ENCODE results near the gene CHODL. TPM values are rescaled to one million over a fixed set of nuclear protein-coding genes. Genes with fewer than 3 reads are reported as not detected.

CHODL gene
- polyA plus RNA-seq (2011; rRNA removed) (0.05 TPM in 2 replicates), polyA minus RNA-seq (2011; rRNA and poly(A)+ RNA removed) (not detected in 2 replicates)

GRCh38 chr21:18244671-18245463, at the start of gene CHODL:
CHODL (plus strand) TSS chr21:18244833; CDS start chr21:18245224, 391 bp downstream.
- H3K27me3 ChIP-seq (ENCODE audit: control insufficient read depth, insufficient read depth, low read length), result no peaks in the 10 kb centered on the region
- no peak for DNase-seq (ENCODE audit: low read depth, low spot score)
- ChIA-PET CTCF (no interaction called here), POLR2A (no interaction called here)
- no peak for TF ChIP-seq CTCF (IDR thresholded peaks at IDR 0.05; ENCODE audit: low read depth, low read length)
- H3K9me3 ChIP-seq (ENCODE audit: control insufficient read depth, insufficient read depth, low read length), result peaks cover 16% of the 10 kb centered on the region
- H3K27ac ChIP-seq (ENCODE audit: low read depth, low read length), result no peak within 1 kb of the TSS
- no peak within 1 kb of the TSS for H3K4me3 ChIP-seq (ENCODE audit: low read depth, low read length)

GRCh38 chr21:18204931-18205330, 39.7 kb upstream of the CHODL start:
- DNase-seq (ENCODE audit: low read depth, low spot score), result no peak
- Histone ChIP-seq H3K27me3 (ENCODE audit: control insufficient read depth, insufficient read depth, low read length) (no peaks in the 10 kb centered on the region), H3K27ac (ENCODE audit: low read depth, low read length) (no peak overlapping the region), H3K4me3 (ENCODE audit: low read depth, low read length) (no peak overlapping the region), H3K9me3 (ENCODE audit: control insufficient read depth, insufficient read depth, low read length) (peaks cover 16% of the 10 kb centered on the region)
- ChIA-PET CTCF (no interaction called here), POLR2A (no interaction called here)
- TF ChIP-seq CTCF (IDR thresholded peaks at IDR 0.05; ENCODE audit: low read depth, low read length), result no peak

GRCh38 chr21:18218331-18218730, 26.3 kb upstream of the CHODL start:
- Histone ChIP-seq H3K27me3 (ENCODE audit: control insufficient read depth, insufficient read depth, low read length) (no peaks in the 10 kb centered on the region), H3K9me3 (ENCODE audit: control insufficient read depth, insufficient read depth, low read length) (peaks cover 20% of the 10 kb centered on the region; the same call in 1 of the 2 replicates), H3K27ac (ENCODE audit: low read depth, low read length) (no peak overlapping the region), H3K4me3 (ENCODE audit: low read depth, low read length) (no peak overlapping the region)
- no peak for DNase-seq (ENCODE audit: low read depth, low spot score)
- ChIA-PET CTCF (no interaction called here), POLR2A (no interaction called here)
- no peak for TF ChIP-seq CTCF (IDR thresholded peaks at IDR 0.05; ENCODE audit: low read depth, low read length)

GRCh38 chr21:18220498-18220897, 24.1 kb upstream of the CHODL start:
- Histone ChIP-seq H3K4me3 (ENCODE audit: low read depth, low read length) (no peak overlapping the region), H3K27me3 (ENCODE audit: control insufficient read depth, insufficient read depth, low read length) (no peaks in the 10 kb centered on the region), H3K9me3 (ENCODE audit: control insufficient read depth, insufficient read depth, low read length) (peaks cover 20% of the 10 kb centered on the region; the same call in 1 of the 2 replicates), H3K27ac (ENCODE audit: low read depth, low read length) (no peak overlapping the region)
- no peak for TF ChIP-seq CTCF (IDR thresholded peaks at IDR 0.05; ENCODE audit: low read depth, low read length)
- ChIA-PET CTCF (no interaction called here), POLR2A (no interaction called here)
- no peak for DNase-seq (ENCODE audit: low read depth, low spot score)

- H3K4me3 ChIP-seq (ENCODE audit: low read depth, low read length), result no peak overlapping the region
- peaks cover 20% of the 10 kb centered on the region; the same call in 1 of the 2 replicates for H3K9me3 ChIP-seq (ENCODE audit: control insufficient read depth, insufficient read depth, low read length)
- CTCF ChIA-PET, result no interaction called here
- DNase-seq (ENCODE audit: low read depth, low spot score), result no peak
- POLR2A ChIA-PET, result no interaction called here
- TF ChIP-seq CTCF (IDR thresholded peaks at IDR 0.05; ENCODE audit: low read depth, low read length), result no peak
- no peak overlapping the region for H3K27ac ChIP-seq (ENCODE audit: low read depth, low read length)
- H3K27me3 ChIP-seq (ENCODE audit: control insufficient read depth, insufficient read depth, low read length), result no peaks in the 10 kb centered on the region
Measured at GRCh38 chr21:18222346-18222745, 22.3 kb upstream of the CHODL start.

All from AG04450 (cell line).